HL-60 (cell line): Measurements from ENCODE around the gene CRYGD.
"Not testable (repeated sequence)": the region's sequence is repeated elsewhere in the genome, so short reads cannot be mapped to it uniquely, and the experiment has no call there.

ENCODE experiments used
- DNase-seq, 2 experiments: peaks; one replicate each; pipeline ENCODE4 v3.0.0-alpha.2; 2010 to 2020; ENCODE audit warnings: low read depth in 1 of 2, low spot score in 1 of 2
- H3K27ac ChIP-seq: fragments of 250-450 bp; sonication (Bioruptor Pico); replicated peaks from 2 replicates; pipeline ENCODE4 v1.5.1; 2020; ENCODE audit warnings: mild to moderate bottlenecking, moderate library complexity
- H3K27me3 ChIP-seq: fragments of 250-450 bp; sonication (Bioruptor Pico); 2 replicates; pipeline ENCODE4 v1.5.1; 2021; ENCODE audit warnings: mild to moderate bottlenecking, moderate library complexity; ENCODE audit not compliant: insufficient read depth, poor library complexity, severe bottlenecking
- H3K4me3 ChIP-seq: replicated peaks from 2 replicates; pipeline ENCODE4 v1.5.1; 2011; ENCODE audit warnings: mild to moderate bottlenecking, control low read depth, low read length; ENCODE audit not compliant: insufficient read depth
- GABPA ChIP-seq: IDR thresholded peaks from 2 replicates; pipeline ENCODE4 v1.6.1; 2012; ENCODE audit warnings: low read depth
- POLR2AphosphoS5 ChIP-seq: IDR thresholded peaks from 2 replicates; pipeline ENCODE4 v1.6.1; 2012; ENCODE audit warnings: low read depth
- SPI1 ChIP-seq: IDR thresholded peaks from 2 replicates; pipeline ENCODE4 v1.6.1; 2012; ENCODE audit warnings: low read depth, mild to moderate bottlenecking, borderline replicate concordance
- TF ChIP-seq, protein P1 (sequence below): IDR thresholded peaks from 2 replicates; pipeline ENCODE4 v1.6.1; 2012; ENCODE audit warnings: low read depth; ENCODE audit not compliant: insufficient replicate concordance
- TF ChIP-seq, protein P2 (sequence below): IDR thresholded peaks from one replicate; pipeline ENCODE4 v1.5.1; 2011; ENCODE audit warnings: low read length, control low read depth, inconsistent platforms; ENCODE audit not compliant: insufficient read depth

The CRYGD gene

DNA sequence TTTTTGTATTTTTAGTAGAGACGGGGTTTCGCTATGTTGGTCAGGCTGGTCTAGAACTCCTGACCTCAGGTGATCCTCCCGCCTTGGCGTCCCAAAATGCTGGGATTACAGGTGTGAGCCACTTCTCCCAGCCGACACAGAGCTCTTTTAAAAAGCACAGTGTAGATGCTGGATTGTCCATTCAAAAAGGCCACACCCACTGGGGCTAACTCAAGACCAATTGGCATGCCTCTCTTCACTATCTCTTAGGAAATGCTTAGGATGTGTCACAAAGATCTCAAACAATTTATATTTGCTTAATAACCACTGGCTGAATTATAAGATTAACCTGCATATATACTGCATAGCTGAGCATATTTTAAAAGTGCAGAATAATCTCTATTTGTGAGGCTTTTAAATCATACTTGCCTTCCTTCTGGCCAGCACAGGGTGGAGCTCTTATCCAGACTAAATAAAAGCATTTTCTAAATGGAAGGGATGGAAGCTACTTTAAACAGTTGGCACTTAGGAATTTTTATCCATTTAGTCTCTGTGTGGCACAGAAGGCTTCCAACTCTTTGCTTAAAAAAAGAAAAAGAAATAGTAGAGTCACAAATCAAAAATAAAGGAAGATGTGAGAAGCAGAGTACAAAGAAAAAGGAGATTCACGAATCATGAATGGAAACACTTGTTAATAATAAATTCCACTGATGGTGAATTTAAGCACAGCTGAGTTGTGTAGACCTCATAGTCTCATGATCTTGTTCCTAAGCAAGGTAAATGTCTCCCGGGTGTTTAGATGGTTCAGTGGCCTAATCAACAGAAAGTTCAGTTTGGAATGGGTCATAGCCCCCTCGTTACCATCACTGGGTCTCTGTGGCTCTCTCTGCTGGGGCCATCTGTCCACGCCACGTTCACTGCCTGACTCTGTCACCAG, 22.4 kb downstream of the CRYGD start:
- Histone ChIP-seq H3K27me3 (no peaks in the 10 kb centered on the region), H3K4me3 (no peak overlapping the region), H3K27ac (no peak overlapping the region)
- DNase-seq: no peak
- TF ChIP-seq POLR2AphosphoS5: no peak

DNA sequence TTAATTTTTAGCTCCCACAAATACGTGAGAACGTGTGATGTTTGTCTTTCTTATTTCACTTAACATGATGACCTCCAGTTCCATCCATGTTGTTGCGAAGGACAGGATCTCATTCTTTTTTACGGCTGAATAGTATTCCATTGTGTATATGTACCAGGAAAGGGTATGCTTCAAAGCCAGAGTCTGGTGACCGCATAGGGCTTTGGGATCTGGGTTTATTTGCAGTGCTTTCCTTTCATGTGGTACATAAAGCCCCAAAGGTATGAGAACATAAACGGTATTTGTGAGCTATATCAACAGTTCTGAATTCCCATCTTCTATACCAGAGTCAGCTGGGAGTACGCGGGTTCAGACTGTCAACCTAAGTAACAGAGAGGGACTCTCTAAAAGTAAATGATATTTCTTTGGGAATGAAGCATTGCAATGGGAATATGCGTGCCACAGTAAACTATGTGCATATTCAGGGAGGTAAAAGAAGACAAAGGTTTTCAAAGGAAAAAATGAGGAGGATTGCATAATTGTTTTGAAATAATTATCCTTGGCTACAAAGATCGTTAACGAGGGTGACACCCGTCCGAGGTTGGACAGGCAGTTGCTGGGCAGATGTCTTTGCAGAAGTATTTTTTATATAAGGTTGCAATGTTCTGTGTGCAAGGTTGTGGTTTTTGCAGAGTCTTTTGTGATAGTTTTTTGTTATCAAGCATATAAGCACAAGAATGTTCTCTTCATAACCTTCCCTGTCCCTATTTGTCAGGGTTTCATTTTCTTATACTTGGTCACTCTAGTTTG, 24.4 kb downstream of the CRYGD start:
- DNase-seq: peak in 1 of 2 experiments; percentile 31
- Histone ChIP-seq H3K4me3 (no peak overlapping the region), H3K27ac (no peak overlapping the region), H3K27me3 (no peaks in the 10 kb centered on the region)
- TF ChIP-seq POLR2AphosphoS5 (no peak), GABPA (no peak), SPI1 (no peak)
- TF ChIP-seq, protein P1, sequence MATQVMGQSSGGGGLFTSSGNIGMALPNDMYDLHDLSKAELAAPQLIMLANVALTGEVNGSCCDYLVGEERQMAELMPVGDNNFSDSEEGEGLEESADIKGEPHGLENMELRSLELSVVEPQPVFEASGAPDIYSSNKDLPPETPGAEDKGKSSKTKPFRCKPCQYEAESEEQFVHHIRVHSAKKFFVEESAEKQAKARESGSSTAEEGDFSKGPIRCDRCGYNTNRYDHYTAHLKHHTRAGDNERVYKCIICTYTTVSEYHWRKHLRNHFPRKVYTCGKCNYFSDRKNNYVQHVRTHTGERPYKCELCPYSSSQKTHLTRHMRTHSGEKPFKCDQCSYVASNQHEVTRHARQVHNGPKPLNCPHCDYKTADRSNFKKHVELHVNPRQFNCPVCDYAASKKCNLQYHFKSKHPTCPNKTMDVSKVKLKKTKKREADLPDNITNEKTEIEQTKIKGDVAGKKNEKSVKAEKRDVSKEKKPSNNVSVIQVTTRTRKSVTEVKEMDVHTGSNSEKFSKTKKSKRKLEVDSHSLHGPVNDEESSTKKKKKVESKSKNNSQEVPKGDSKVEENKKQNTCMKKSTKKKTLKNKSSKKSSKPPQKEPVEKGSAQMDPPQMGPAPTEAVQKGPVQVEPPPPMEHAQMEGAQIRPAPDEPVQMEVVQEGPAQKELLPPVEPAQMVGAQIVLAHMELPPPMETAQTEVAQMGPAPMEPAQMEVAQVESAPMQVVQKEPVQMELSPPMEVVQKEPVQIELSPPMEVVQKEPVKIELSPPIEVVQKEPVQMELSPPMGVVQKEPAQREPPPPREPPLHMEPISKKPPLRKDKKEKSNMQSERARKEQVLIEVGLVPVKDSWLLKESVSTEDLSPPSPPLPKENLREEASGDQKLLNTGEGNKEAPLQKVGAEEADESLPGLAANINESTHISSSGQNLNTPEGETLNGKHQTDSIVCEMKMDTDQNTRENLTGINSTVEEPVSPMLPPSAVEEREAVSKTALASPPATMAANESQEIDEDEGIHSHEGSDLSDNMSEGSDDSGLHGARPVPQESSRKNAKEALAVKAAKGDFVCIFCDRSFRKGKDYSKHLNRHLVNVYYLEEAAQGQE: no peak
- TF ChIP-seq, protein P2, sequence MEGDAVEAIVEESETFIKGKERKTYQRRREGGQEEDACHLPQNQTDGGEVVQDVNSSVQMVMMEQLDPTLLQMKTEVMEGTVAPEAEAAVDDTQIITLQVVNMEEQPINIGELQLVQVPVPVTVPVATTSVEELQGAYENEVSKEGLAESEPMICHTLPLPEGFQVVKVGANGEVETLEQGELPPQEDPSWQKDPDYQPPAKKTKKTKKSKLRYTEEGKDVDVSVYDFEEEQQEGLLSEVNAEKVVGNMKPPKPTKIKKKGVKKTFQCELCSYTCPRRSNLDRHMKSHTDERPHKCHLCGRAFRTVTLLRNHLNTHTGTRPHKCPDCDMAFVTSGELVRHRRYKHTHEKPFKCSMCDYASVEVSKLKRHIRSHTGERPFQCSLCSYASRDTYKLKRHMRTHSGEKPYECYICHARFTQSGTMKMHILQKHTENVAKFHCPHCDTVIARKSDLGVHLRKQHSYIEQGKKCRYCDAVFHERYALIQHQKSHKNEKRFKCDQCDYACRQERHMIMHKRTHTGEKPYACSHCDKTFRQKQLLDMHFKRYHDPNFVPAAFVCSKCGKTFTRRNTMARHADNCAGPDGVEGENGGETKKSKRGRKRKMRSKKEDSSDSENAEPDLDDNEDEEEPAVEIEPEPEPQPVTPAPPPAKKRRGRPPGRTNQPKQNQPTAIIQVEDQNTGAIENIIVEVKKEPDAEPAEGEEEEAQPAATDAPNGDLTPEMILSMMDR: no peak

DNA sequence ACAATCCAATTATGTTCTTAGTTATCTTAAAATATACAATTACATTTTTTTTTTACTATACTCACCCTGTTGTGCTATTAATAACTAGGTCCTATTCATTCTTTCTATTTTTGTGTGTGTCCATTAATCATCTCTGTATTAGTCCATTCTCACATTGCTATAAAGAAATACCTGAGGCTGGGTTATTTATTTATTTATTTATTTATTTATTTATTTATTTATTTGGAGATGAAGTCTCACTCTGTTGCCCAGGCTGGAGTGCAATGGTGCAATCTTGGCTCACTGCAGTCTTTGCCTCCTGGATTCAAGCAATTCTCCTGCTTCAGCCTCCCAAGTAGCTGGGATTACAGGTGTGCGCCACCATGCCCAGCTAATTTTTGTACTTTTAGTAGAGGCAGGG, 25.6 kb downstream of the CRYGD start:
- H3K4me3 ChIP-seq, H3K27me3 ChIP-seq, H3K27ac ChIP-seq, DNase-seq: not testable (repeated sequence)

DNA sequence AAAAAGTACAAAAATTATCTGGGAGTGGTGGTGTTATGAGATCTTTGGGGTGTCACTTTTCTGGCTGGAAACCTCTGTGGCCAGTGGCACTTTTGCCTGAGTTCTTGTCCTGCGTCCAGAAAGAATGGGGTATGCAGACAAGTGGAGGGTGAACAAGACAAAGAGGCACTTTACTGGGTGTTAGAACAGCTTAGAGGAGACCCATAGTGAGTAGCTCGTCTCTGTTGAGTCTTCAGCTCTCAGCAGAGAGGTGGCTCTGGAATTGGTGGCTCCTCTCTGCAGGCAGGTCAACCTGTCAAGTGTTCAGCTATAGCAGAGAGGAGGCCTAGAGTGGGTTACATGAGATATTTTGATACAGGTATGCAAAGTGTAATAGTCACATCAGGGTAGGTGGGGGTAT, 26.1 kb downstream of the CRYGD start:
- no peak overlapping the region for H3K27ac ChIP-seq
- no peak overlapping the region for H3K4me3 ChIP-seq
- DNase-seq: no peak
- H3K27me3 ChIP-seq: no peaks in the 10 kb centered on the region
- TF ChIP-seq POLR2AphosphoS5 (no peak), SPI1 (no peak), GABPA (no peak)
- TF ChIP-seq, protein P1: no peak
- TF ChIP-seq, protein P2: no peak
